ENCODE data around the gene DPP6.

DNA sequence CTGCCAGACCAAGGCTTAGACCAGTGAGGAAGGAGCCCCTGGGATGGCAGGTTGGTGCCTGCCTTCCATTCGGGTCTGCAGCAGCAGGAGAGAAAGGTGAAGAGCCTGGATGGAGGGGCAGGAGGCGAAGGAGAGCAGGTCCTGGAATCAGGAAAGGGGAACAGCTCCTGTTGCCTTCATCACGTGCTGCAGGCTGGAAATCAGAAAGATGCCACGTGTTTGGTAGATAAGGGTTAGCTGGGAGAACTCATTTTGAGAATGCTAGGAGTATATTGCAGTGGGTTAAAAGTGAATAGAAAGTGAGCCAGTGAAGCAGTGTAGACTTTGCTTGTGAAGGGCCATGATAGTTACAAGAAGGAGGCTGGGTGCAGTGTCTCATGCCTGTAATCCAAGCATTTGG, 579.0 kb downstream of the DPP6 start:
- TF ChIP-seq POLR2AphosphoS5 (IDR thresholded peaks at IDR 0.05; ENCODE audit: borderline replicate concordance, low read depth, low read length), result no peak
- no peak for TF ChIP-seq EZH2 (IDR thresholded peaks at IDR 0.05)
- no peak for TF ChIP-seq FOXP2 (optimal IDR thresholded peaks at IDR 0.05; ENCODE audit: control extremely low read depth, extremely low read length, insufficient read depth)
